RWPE2 (cell line): ENCODE data around the gene ST6GALNAC2.
A peak's percentile ranks its signal among the peaks of the same experiment; 100 is the strongest.
"Not testable (repeated sequence)": the region's sequence is repeated elsewhere in the genome, so short reads cannot be mapped to it uniquely, and the experiment has no call there.

Source experiments
- ATAC-seq: fragments of 200-7000 bp; cut with Tn5 transposase; 3 replicates; pipeline ENCODE4 v1.9.1; 2021; ENCODE audit warnings: low read depth
- DNase-seq: peaks from one replicate; pipeline ENCODE4 v3.0.0-alpha.2; 2020; ENCODE audit warnings: low spot score
- H3K27ac ChIP-seq: fragments of 450-650 bp; 2 replicates; pipeline ENCODE4 v1.5.1; 2017; ENCODE audit warnings: mild to moderate bottlenecking; ENCODE audit not compliant: poor library complexity, severe bottlenecking
- H3K27me3 ChIP-seq: fragments of 250-450 bp; sonication (Bioruptor Pico); 2 replicates; pipeline ENCODE4 v1.5.1; 2021; ENCODE audit warnings: mild to moderate bottlenecking, moderate library complexity; ENCODE audit not compliant: insufficient read depth, poor library complexity, severe bottlenecking
- H3K36me3 ChIP-seq: fragments of 250-450 bp; sonication (Bioruptor Pico); 2 replicates; pipeline ENCODE4 v1.5.1; 2020; ENCODE audit warnings: low read depth, mild to moderate bottlenecking, moderate library complexity
- H3K4me1 ChIP-seq: fragments of 250-450 bp; sonication (Bioruptor Pico); 2 replicates; pipeline ENCODE4 v1.5.1; 2021; ENCODE audit warnings: mild to moderate bottlenecking, moderate library complexity; ENCODE audit not compliant: insufficient read depth, poor library complexity, severe bottlenecking
- H3K4me3 ChIP-seq: fragments of 250-450 bp; sonication (Bioruptor Pico); 2 replicates; pipeline ENCODE4 v1.5.1; 2021; ENCODE audit warnings: mild to moderate bottlenecking, moderate library complexity; ENCODE audit not compliant: severe bottlenecking
- H3K9me3 ChIP-seq: fragments of 250-450 bp; sonication (Bioruptor Pico); 2 replicates; pipeline ENCODE4 v1.5.1; 2021; ENCODE audit warnings: mild to moderate bottlenecking, moderate library complexity; ENCODE audit not compliant: severe bottlenecking
- CTCF ChIP-seq: fragments of 450-650 bp; IDR thresholded peaks from one replicate; pipeline ENCODE4 v1.5.1; 2017; ENCODE audit warnings: mild to moderate bottlenecking, moderate library complexity; ENCODE audit not compliant: poor library complexity, severe bottlenecking

The ST6GALNAC2 gene

GRCh38 chr17:76536511-76537287, 49.0 kb downstream of the ST6GALNAC2 start:
- TF ChIP-seq CTCF, result no peak
- H3K27ac ChIP-seq, result peak overlapping the region; percentile 89
- DNase-seq, result no peak
- H3K27me3 ChIP-seq, result no peaks in the 10 kb centered on the region
- no peaks in the 10 kb centered on the region for H3K9me3 ChIP-seq
- no peak for ATAC-seq
- peaks cover 6% of the 10 kb centered on the region; the same call in 1 of the 2 replicates for H3K36me3 ChIP-seq
- H3K4me1 ChIP-seq, result peaks cover 30% of the 10 kb centered on the region
- H3K4me3 ChIP-seq, result peak overlapping the region; percentile 26

- ATAC-seq, result no peak
- DNase-seq, result peak; percentile 58
- Histone ChIP-seq H3K36me3 (peaks cover 11% of the 10 kb centered on the region; the same call in 1 of the 2 replicates), H3K4me1 (peaks cover 35% of the 10 kb centered on the region), H3K27ac (peak overlapping the region; percentile 89), H3K27me3 (no peaks in the 10 kb centered on the region), H3K4me3 (no peak overlapping the region), H3K9me3 (no peaks in the 10 kb centered on the region)
- TF ChIP-seq CTCF, result no peak
Measured at GRCh38 chr17:76535788-76536510, 49.7 kb downstream of the ST6GALNAC2 start.

GRCh38 chr17:76534831-76535732, 50.6 kb downstream of the ST6GALNAC2 start:
- no peak overlapping the region for H3K4me3 ChIP-seq
- H3K36me3 ChIP-seq, result peaks cover 12% of the 10 kb centered on the region; the same call in 1 of the 2 replicates
- peak overlapping the region; percentile 89 for H3K27ac ChIP-seq
- TF ChIP-seq CTCF, result no peak
- DNase-seq (peak; percentile 76), ATAC-seq (0 out of 3 replicates have a peak, but pooled peaks have one; percentile 5)
- H3K9me3 ChIP-seq, result no peaks in the 10 kb centered on the region
- H3K27me3 ChIP-seq, result no peaks in the 10 kb centered on the region
- peaks cover 37% of the 10 kb centered on the region for H3K4me1 ChIP-seq

- not testable (repeated sequence) for ATAC-seq, H3K27me3 ChIP-seq
Measured at GRCh38 chr17:76533640-76534359, 51.9 kb downstream of the ST6GALNAC2 start.

More at GRCh38 chr17:76533640-76534359, 51.9 kb downstream of the ST6GALNAC2 start:
- DNase-seq, H3K4me3 ChIP-seq, H3K9me3 ChIP-seq: not testable (repeated sequence)
- H3K4me1 ChIP-seq, result peaks cover 50% of the 10 kb centered on the region
- H3K36me3 ChIP-seq, result peaks cover 12% of the 10 kb centered on the region; the same call in 1 of the 2 replicates
- H3K27ac ChIP-seq, result peak overlapping the region; percentile 89
